HepG2 (cell line): ENCODE measurements around the gene DNAAF3. TPM values are rescaled to one million over a fixed set of nuclear protein-coding genes. Genes with fewer than 3 reads are reported as not detected.

Experiments
- CHD2 ChIP-seq: IDR thresholded peaks from 2 replicates; pipeline ENCODE4 v1.6.1; 2011; ENCODE audit warnings: low read depth, low read length, improper control_type of control experiment
- DMAP1 ChIP-seq: IDR thresholded peaks from 2 replicates; pipeline ENCODE4 v1.6.1; 2016
- HDAC2 ChIP-seq: sonication (generic); formaldehyde crosslinking; IDR thresholded peaks from 2 replicates; pipeline ENCODE4 v1.4.0; 2020; ENCODE audit warnings: missing genetic modification reagents
- HNRNPUL1 ChIP-seq: fragments of 200-400 bp; formaldehyde crosslinking; IDR thresholded peaks from 2 replicates; pipeline ENCODE4 v1.6.1; 2017; ENCODE audit warnings: low read depth, mild to moderate bottlenecking, low read length, moderate library complexity
- KAT2B ChIP-seq: fragments of 150-350 bp; IDR thresholded peaks from 2 replicates; pipeline ENCODE4 v1.6.1; 2014; ENCODE audit warnings: low read depth, low read length, borderline replicate concordance
- NKX3-1 ChIP-seq: sonication (generic); formaldehyde crosslinking; IDR thresholded peaks from 2 replicates; pipeline ENCODE4 v1.5.0; 2020; ENCODE audit warnings: missing genetic modification reagents
- POGZ ChIP-seq: sonication (generic); formaldehyde crosslinking; IDR thresholded peaks from 2 replicates; pipeline ENCODE4 v1.4.0; 2020; ENCODE audit warnings: mild to moderate bottlenecking, missing genetic modification reagents
- RFX5 ChIP-seq: IDR thresholded peaks from 2 replicates; pipeline ENCODE4 v1.6.1; 2011; ENCODE audit warnings: low read depth, low read length, improper control_type of control experiment
- RNF2 ChIP-seq: fragments of 450-650 bp; conservative IDR thresholded peaks from 2 replicates; pipeline ENCODE4 v1.6.1; 2016; ENCODE audit warnings: low read depth
- SP2 ChIP-seq: sonication (generic); formaldehyde crosslinking; IDR thresholded peaks from 2 replicates; pipeline ENCODE4 v1.5.1; 2020; ENCODE audit warnings: mild to moderate bottlenecking, missing genetic modification reagents
- STAG1 ChIP-seq: sonication (generic); formaldehyde crosslinking; IDR thresholded peaks from 2 replicates; pipeline ENCODE4 v1.4.0; 2020; ENCODE audit warnings: missing genetic modification reagents
- TBX3 ChIP-seq: fragments of 450-650 bp; IDR thresholded peaks from 2 replicates; pipeline ENCODE4 v1.6.1; 2017; ENCODE audit warnings: antibody characterized with exemption, mild to moderate bottlenecking, inconsistent platforms, borderline replicate concordance
- YEATS4 ChIP-seq: sonication (generic); formaldehyde crosslinking; IDR thresholded peaks from 2 replicates; pipeline ENCODE4 v1.4.0; 2020; ENCODE audit warnings: missing genetic modification reagents, borderline replicate concordance
- ZNF282 ChIP-seq: fragments of 450-650 bp; IDR thresholded peaks from 2 replicates; pipeline ENCODE4 v1.6.1; 2018; ENCODE audit not compliant: partially characterized antibody
- ZSCAN29 ChIP-seq: sonication (generic); formaldehyde crosslinking; conservative IDR thresholded peaks from 2 replicates; pipeline ENCODE4 v1.4.0; 2020; ENCODE audit warnings: mild to moderate bottlenecking, missing genetic modification reagents
- ZSCAN30 ChIP-seq: sonication (generic); formaldehyde crosslinking; IDR thresholded peaks from 2 replicates; pipeline ENCODE4 v1.5.0; 2020; ENCODE audit warnings: mild to moderate bottlenecking, missing genetic modification reagents
- polyA plus RNA-seq, 8 experiments: library from polyadenylated mRNA; depleted of rRNA in 3 of 8; stranded (reverse) in 7 of 8; unstranded in 1 of 8; fragments of >200 nt; fragmentation: Illumina TruSeq in 4 of 8; extraction: Trizol in 4 of 8; gene quantifications; 2 replicates each; pipeline versions ENCODE4 v1.2.1 to v1.2.3, GENCODE V29; 2011 to 2016; ENCODE audit warnings: low read depth in 4 of 8, missing spikeins in 1 of 8, mixed read lengths in 1 of 8; ENCODE audit not compliant: insufficient read depth in 1 of 8
- total RNA-seq, 5 experiments: library from RNA; depleted of rRNA; stranded (reverse); fragments of >200 nt; fragmentation: Illumina TruSeq; extraction: Trizol; gene quantifications; 2 replicates each; pipeline ENCODE4 v1.2.3, GENCODE V29; 2016; ENCODE audit warnings: low read depth in 1 of 5
- TF ChIP-seq, protein P1 (sequence below): sonication (generic); formaldehyde crosslinking; IDR thresholded peaks from 2 replicates; pipeline ENCODE4 v1.5.0; 2020; ENCODE audit warnings: mild to moderate bottlenecking, missing genetic modification reagents, borderline replicate concordance
- TF ChIP-seq, protein P2 (sequence below): sonication (generic); formaldehyde crosslinking; IDR thresholded peaks from 2 replicates; pipeline ENCODE4 v1.5.0; 2020; ENCODE audit warnings: missing genetic modification reagents, mild to moderate bottlenecking, borderline replicate concordance
- TF ChIP-seq, protein P3 (sequence below): sonication (generic); formaldehyde crosslinking; conservative IDR thresholded peaks from 2 replicates; pipeline ENCODE4 v1.8.1; 2023; ENCODE audit warnings: missing genetic modification reagents
- TF ChIP-seq, protein P4 (sequence below): fragments of 450-650 bp; IDR thresholded peaks from 2 replicates; pipeline ENCODE4 v1.6.1; 2016
- TF ChIP-seq, protein P5 (sequence below): sonication (generic); formaldehyde crosslinking; IDR thresholded peaks from 2 replicates; pipeline ENCODE4 v1.9.0; 2021; ENCODE audit warnings: missing genetic modification reagents, mild to moderate bottlenecking, borderline replicate concordance

The DNAAF3 gene
- total and polyA plus RNA-seq, 2 of the 13 experiments (the other 11 are each of a cell fraction or from before 2014, with no cell fraction given), result 0.30 to 0.40 TPM

DNA sequence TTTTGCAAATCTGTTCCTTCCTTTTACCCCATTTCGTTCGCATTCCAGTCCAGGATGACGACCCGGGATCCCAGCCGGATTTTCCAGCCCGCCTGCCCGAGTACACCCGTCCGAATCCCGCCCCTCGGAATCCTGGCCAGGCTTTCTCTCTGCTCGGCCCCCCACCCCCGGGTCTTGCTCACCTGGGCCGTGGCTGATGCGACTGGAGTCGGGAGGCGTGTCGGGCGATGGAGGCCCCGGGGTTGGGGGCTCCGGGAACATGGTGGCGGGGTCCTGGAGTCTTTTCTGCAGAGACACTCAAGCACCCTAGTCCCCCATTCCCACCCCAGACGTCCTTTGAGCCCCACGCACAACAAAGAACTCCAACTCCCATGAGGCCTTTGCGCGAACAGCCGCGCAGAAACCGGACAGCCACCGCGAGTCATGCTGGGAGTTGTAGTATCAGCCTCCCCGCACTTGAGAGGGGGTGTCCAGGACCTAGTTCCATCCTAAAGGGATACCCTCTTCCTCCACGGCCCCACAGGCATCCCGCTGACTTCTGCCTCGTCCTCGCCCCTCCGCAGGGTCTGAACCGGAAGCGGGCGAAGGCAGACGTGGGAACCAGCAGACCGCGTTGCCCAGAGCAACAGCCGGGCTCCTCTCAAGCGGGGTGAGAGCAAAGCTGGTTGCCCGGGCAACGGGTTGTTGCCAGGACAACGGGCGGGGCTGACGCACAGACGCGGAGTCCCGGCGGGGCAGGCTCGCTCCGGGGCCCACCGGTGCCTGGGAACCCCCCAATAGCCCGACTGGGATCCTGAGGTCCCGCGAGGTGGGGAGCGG lies 12.6 kb upstream of the DNAAF3 start (continued):
- TF ChIP-seq, protein P1, sequence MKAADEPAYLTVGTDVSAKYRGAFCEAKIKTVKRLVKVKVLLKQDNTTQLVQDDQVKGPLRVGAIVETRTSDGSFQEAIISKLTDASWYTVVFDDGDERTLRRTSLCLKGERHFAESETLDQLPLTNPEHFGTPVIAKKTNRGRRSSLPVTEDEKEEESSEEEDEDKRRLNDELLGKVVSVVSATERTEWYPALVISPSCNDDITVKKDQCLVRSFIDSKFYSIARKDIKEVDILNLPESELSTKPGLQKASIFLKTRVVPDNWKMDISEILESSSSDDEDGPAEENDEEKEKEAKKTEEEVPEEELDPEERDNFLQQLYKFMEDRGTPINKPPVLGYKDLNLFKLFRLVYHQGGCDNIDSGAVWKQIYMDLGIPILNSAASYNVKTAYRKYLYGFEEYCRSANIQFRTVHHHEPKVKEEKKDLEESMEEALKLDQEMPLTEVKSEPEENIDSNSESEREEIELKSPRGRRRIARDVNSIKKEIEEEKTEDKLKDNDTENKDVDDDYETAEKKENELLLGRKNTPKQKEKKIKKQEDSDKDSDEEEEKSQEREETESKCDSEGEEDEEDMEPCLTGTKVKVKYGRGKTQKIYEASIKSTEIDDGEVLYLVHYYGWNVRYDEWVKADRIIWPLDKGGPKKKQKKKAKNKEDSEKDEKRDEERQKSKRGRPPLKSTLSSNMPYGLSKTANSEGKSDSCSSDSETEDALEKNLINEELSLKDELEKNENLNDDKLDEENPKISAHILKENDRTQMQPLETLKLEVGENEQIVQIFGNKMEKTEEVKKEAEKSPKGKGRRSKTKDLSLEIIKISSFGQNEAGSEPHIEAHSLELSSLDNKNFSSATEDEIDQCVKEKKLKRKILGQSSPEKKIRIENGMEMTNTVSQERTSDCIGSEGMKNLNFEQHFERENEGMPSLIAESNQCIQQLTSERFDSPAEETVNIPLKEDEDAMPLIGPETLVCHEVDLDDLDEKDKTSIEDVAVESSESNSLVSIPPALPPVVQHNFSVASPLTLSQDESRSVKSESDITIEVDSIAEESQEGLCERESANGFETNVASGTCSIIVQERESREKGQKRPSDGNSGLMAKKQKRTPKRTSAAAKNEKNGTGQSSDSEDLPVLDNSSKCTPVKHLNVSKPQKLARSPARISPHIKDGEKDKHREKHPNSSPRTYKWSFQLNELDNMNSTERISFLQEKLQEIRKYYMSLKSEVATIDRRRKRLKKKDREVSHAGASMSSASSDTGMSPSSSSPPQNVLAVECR (CRISPR knock-in tag), result peak; percentile 45; the same call in 1 of the 2 replicates
- TF ChIP-seq ZNF282 (no peak), DMAP1 (CRISPR knock-in tag) (no peak), STAG1 (CRISPR knock-in tag) (no peak), YEATS4 (CRISPR knock-in tag) (no peak), KAT2B (no peak), HNRNPUL1 (no peak), ZSCAN30 (CRISPR knock-in tag) (no peak), HDAC2 (CRISPR knock-in tag) (no peak), NKX3-1 (CRISPR knock-in tag) (no peak), CHD2 (peak; percentile 18; the same call in 1 of the 2 replicates), RNF2 (no peak), POGZ (CRISPR knock-in tag) (no peak), SP2 (CRISPR knock-in tag) (no peak; the same call in 1 of the 2 replicates), RFX5 (no peak), TBX3 (no peak), ZSCAN29 (no peak)
- TF ChIP-seq, protein P2, sequence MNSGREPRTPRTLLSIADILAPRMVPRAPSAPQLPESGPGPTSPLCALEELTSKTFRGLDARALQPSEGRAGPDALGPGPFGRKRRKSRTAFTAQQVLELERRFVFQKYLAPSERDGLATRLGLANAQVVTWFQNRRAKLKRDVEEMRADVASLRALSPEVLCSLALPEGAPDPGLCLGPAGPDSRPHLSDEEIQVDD, result no peak
- TF ChIP-seq, protein P3, sequence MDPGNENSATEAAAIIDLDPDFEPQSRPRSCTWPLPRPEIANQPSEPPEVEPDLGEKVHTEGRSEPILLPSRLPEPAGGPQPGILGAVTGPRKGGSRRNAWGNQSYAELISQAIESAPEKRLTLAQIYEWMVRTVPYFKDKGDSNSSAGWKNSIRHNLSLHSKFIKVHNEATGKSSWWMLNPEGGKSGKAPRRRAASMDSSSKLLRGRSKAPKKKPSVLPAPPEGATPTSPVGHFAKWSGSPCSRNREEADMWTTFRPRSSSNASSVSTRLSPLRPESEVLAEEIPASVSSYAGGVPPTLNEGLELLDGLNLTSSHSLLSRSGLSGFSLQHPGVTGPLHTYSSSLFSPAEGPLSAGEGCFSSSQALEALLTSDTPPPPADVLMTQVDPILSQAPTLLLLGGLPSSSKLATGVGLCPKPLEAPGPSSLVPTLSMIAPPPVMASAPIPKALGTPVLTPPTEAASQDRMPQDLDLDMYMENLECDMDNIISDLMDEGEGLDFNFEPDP (CRISPR knock-in tag), result no peak
- TF ChIP-seq, protein P4, sequence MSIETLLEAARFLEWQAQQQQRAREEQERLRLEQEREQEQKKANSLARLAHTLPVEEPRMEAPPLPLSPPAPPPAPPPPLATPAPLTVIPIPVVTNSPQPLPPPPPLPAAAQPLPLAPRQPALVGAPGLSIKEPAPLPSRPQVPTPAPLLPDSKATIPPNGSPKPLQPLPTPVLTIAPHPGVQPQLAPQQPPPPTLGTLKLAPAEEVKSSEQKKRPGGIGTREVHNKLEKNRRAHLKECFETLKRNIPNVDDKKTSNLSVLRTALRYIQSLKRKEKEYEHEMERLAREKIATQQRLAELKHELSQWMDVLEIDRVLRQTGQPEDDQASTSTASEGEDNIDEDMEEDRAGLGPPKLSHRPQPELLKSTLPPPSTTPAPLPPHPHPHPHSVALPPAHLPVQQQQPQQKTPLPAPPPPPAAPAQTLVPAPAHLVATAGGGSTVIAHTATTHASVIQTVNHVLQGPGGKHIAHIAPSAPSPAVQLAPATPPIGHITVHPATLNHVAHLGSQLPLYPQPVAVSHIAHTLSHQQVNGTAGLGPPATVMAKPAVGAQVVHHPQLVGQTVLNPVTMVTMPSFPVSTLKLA, result no peak
- TF ChIP-seq, protein P5, sequence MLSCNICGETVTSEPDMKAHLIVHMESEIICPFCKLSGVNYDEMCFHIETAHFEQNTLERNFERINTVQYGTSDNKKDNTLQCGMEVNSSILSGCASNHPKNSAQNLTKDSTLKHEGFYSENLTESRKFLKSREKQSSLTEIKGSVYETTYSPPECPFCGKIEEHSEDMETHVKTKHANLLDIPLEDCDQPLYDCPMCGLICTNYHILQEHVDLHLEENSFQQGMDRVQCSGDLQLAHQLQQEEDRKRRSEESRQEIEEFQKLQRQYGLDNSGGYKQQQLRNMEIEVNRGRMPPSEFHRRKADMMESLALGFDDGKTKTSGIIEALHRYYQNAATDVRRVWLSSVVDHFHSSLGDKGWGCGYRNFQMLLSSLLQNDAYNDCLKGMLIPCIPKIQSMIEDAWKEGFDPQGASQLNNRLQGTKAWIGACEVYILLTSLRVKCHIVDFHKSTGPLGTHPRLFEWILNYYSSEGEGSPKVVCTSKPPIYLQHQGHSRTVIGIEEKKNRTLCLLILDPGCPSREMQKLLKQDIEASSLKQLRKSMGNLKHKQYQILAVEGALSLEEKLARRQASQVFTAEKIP (CRISPR knock-in tag), result no peak
